Karpas-422 (cell line): ENCODE measurements around the gene ZC2HC1B. TPM values are rescaled to one million over a fixed set of nuclear protein-coding genes. Genes with fewer than 3 reads are reported as not detected.

Experiments used
- DNase-seq: peaks from one replicate; pipeline ENCODE4 v3.0.0-alpha.2; 2015
- H2AFZ ChIP-seq: fragments of 200-600 bp; sonication (generic); 2 replicates; pipeline ENCODE4 v1.6.1; 2014; ENCODE audit warnings: antibody characterized with exemption, low read length, mixed read lengths
- H3K27ac ChIP-seq: fragments of 200-600 bp; sonication (generic); 2 replicates; pipeline ENCODE4 v1.5.1; 2014; ENCODE audit warnings: mild to moderate bottlenecking, low read length, moderate library complexity
- H3K27me3 ChIP-seq: fragments of 200-600 bp; sonication (generic); 2 replicates; pipeline ENCODE4 v1.6.1; 2014; ENCODE audit warnings: low read length, mixed read lengths
- H3K36me3 ChIP-seq: fragments of 200-600 bp; sonication (generic); 2 replicates; pipeline ENCODE4 v1.6.1; 2014; ENCODE audit warnings: low read length, mixed read lengths; ENCODE audit not compliant: insufficient read depth
- H3K4me1 ChIP-seq: fragments of 200-600 bp; sonication (generic); 2 replicates; pipeline ENCODE4 v1.6.1; 2014; ENCODE audit warnings: mild to moderate bottlenecking, low read length, mixed read lengths
- H3K4me2 ChIP-seq: fragments of 200-600 bp; sonication (generic); 2 replicates; pipeline ENCODE4 v1.6.1; 2014; ENCODE audit warnings: low read length, low read depth, mild to moderate bottlenecking; ENCODE audit not compliant: poor library complexity, severe bottlenecking
- H3K4me3 ChIP-seq: fragments of 200-600 bp; sonication (generic); 2 replicates; pipeline ENCODE4 v1.5.1; 2014; ENCODE audit warnings: mild to moderate bottlenecking, antibody characterized with exemption, low read length, mixed read lengths
- H3K79me2 ChIP-seq: fragments of 200-600 bp; sonication (generic); 2 replicates; pipeline ENCODE4 v1.6.1; 2014; ENCODE audit warnings: mild to moderate bottlenecking, low read length, mixed read lengths
- H3K9ac ChIP-seq: fragments of 200-600 bp; sonication (generic); 2 replicates; pipeline ENCODE4 v1.6.0; 2014; ENCODE audit warnings: low read length
- H3K9me2 ChIP-seq: fragments of 200-600 bp; sonication (generic), shearing (Covaris generic); replicated peaks from 2 replicates; pipeline ENCODE4 v1.6.0; 2014; ENCODE audit warnings: mild to moderate bottlenecking, low read length, moderate library complexity; ENCODE audit not compliant: insufficient read depth
- H3K9me3 ChIP-seq: fragments of 300-700, 200-600 bp; sonication (generic); 2 replicates; pipeline ENCODE4 v1.6.1; 2014; ENCODE audit warnings: low read length, mixed read lengths
- H4K20me1 ChIP-seq: fragments of 200-600 bp; sonication (generic); 2 replicates; pipeline ENCODE4 v1.6.1; 2014; ENCODE audit warnings: mild to moderate bottlenecking, antibody characterized with exemption, low read length, low read depth; ENCODE audit not compliant: insufficient read depth
- total RNA-seq: library from RNA; depleted of rRNA; stranded (reverse); fragments of >200 nt; shearing (Covaris generic); gene quantifications from 2 replicates; pipeline ENCODE4 v1.2.3, GENCODE V29; 2014; ENCODE audit warnings: low replicate concordance

Gene ZC2HC1B
- total RNA-seq, 1 experiment from 2014 or later: not detected

GRCh38 chr6:143939364-143939763 lies 75.1 kb downstream of the ZC2HC1B start:
- Histone ChIP-seq H3K4me1 (no peaks in the 10 kb centered on the region), H3K36me3 (no peaks in the 10 kb centered on the region), H3K4me3 (no peak overlapping the region), H3K9me3 (no peaks in the 10 kb centered on the region), H2AFZ (no peak overlapping the region), H3K9me2 (no peaks in the 10 kb centered on the region), H4K20me1 (no peaks in the 10 kb centered on the region), H3K27ac (no peak overlapping the region), H3K4me2 (no peak overlapping the region), H3K27me3 (no peaks in the 10 kb centered on the region), H3K9ac (no peak overlapping the region), H3K79me2 (no peaks in the 10 kb centered on the region)
- DNase-seq: no peak

DNA sequence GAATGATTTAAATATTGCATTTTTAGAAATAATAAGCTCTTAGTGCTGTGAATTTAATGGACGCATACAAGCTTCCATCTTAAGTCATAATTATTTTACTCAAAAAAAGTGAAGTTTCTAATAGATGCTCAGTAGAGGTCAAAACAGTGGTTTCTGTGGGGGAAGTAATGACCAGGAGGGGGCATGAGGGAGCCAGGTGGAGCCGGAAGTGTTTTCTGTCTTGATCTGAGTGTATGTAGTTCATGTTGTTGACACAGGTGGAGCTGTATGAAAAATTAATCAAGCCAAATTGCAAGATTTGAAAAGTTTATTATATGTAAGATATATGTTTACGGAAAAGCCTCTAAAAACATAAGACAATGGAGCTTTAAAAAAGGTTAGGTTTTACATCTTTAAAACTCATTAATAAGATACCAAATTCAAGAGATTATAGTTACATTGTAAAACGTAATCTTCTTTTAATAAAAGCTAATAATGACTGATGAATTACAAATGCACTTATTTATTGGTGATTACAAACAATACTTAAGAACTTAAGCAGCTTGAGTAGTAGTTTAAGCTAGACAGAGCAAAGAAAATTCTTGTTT lies 75.8 kb downstream of the ZC2HC1B start:
- Histone ChIP-seq H3K4me3 (no peak overlapping the region), H3K4me1 (no peaks in the 10 kb centered on the region), H3K27me3 (no peaks in the 10 kb centered on the region), H3K79me2 (no peaks in the 10 kb centered on the region), H2AFZ (no peak overlapping the region), H3K27ac (no peak overlapping the region), H3K9me3 (no peaks in the 10 kb centered on the region), H4K20me1 (no peaks in the 10 kb centered on the region), H3K36me3 (no peaks in the 10 kb centered on the region), H3K9ac (no peak overlapping the region), H3K4me2 (no peak overlapping the region), H3K9me2 (no peaks in the 10 kb centered on the region)
- DNase-seq: peak; percentile 86

GRCh38 chr6:143941852-143942627 lies 77.8 kb downstream of the ZC2HC1B start:
- Histone ChIP-seq H3K9me2 (no peaks in the 10 kb centered on the region), H3K4me3 (no peak overlapping the region), H3K9ac (no peak overlapping the region), H3K27ac (no peak overlapping the region), H3K4me1 (no peaks in the 10 kb centered on the region), H3K79me2 (no peaks in the 10 kb centered on the region), H2AFZ (peak overlapping the region; percentile 72; the same call in 1 of the 2 replicates), H3K27me3 (no peaks in the 10 kb centered on the region), H3K9me3 (no peaks in the 10 kb centered on the region), H3K36me3 (no peaks in the 10 kb centered on the region), H3K4me2 (no peak overlapping the region), H4K20me1 (no peaks in the 10 kb centered on the region)
- DNase-seq: peak; percentile 91

DNA sequence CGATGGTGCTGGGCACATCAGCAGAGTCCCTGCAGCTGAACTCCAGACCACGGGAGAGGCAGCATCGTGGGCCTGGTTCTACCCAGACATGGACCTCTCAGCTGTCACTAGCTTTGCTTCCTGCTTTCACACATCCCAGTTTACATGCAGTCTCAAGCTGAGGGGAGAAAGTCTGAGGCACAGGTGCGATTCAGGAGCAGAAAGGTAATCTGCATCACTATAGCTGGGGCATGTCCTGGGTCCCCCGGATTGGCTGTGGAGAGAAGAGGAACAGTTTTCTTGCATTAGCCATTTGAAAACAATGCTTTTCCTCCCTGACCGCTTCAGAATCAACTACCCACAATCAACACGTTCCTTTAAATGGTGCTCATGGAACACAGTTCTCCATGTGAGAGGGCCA lies 83.9 kb downstream of the ZC2HC1B start:
- no peaks in the 10 kb centered on the region for H3K27me3 ChIP-seq
- no peak overlapping the region for H3K4me2 ChIP-seq
- H2AFZ ChIP-seq: no peak overlapping the region
- no peaks in the 10 kb centered on the region for H3K4me1 ChIP-seq
- H3K9me2 ChIP-seq: no peaks in the 10 kb centered on the region
- no peaks in the 10 kb centered on the region for H4K20me1 ChIP-seq
- H3K9ac ChIP-seq: no peak overlapping the region
- H3K36me3 ChIP-seq: no peaks in the 10 kb centered on the region
- H3K27ac ChIP-seq: no peak overlapping the region
- H3K9me3 ChIP-seq: no peaks in the 10 kb centered on the region
- no peak overlapping the region for H3K4me3 ChIP-seq
- H3K79me2 ChIP-seq: no peaks in the 10 kb centered on the region
- DNase-seq: no peak

GRCh38 chr6:143949535-143949934 lies 85.3 kb downstream of the ZC2HC1B start:
- H3K79me2 ChIP-seq: no peaks in the 10 kb centered on the region
- no peaks in the 10 kb centered on the region for H4K20me1 ChIP-seq
- H3K36me3 ChIP-seq: no peaks in the 10 kb centered on the region
- no peak overlapping the region for H3K9ac ChIP-seq
- H3K27me3 ChIP-seq: no peaks in the 10 kb centered on the region
- H3K9me3 ChIP-seq: no peaks in the 10 kb centered on the region
- no peak overlapping the region for H3K4me3 ChIP-seq
- no peak overlapping the region for H2AFZ ChIP-seq
- H3K4me2 ChIP-seq: no peak overlapping the region
- H3K4me1 ChIP-seq: no peaks in the 10 kb centered on the region
- no peak overlapping the region for H3K27ac ChIP-seq
- DNase-seq: no peak
- no peaks in the 10 kb centered on the region for H3K9me2 ChIP-seq

DNA sequence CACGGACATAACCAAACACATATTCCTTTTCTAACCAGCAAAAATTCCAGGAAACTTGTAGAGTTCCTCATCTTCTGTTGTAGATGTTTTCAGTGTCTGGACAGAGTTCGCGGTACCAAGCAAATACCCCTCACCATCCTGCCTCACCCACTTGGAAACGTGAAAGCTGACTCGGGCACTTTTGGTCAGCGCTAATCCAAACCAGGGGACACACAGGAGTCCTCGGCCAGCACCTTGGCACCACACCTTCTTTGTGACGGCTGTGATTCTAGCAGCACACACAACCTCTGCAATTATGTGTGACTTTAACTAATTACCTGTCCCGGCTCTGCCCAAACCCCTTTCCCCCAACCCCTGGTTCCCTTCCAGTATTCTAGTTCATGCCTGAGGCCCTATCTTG lies 85.7 kb downstream of the ZC2HC1B start:
- H3K9me2 ChIP-seq: no peaks in the 10 kb centered on the region
- H4K20me1 ChIP-seq: no peaks in the 10 kb centered on the region
- DNase-seq: no peak
- no peaks in the 10 kb centered on the region for H3K4me1 ChIP-seq
- H2AFZ ChIP-seq: no peak overlapping the region
- no peaks in the 10 kb centered on the region for H3K79me2 ChIP-seq
- no peak overlapping the region for H3K4me3 ChIP-seq
- H3K4me2 ChIP-seq: no peak overlapping the region
- no peaks in the 10 kb centered on the region for H3K9me3 ChIP-seq
- no peak overlapping the region for H3K9ac ChIP-seq
- no peaks in the 10 kb centered on the region for H3K27me3 ChIP-seq
- H3K27ac ChIP-seq: no peak overlapping the region
- no peaks in the 10 kb centered on the region for H3K36me3 ChIP-seq

DNA sequence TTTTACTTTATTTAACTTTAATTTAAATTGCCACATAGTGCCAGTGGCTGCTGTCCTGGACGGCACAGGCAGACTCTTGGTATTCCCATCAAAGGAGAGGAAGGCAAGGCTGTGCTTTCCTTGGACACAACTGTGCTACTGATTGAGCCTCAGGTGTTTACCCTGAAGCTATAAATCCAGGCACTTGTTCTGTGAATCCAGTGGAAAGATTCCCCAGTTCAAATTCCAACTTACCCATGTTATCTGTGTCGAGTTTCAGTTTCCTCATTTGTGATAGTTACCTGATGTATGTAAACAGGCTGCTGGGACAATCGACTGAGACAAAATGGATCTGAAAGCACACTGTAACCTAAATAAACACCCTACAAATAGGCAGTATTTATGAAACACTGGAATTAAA lies 86.6 kb downstream of the ZC2HC1B start:
- no peaks in the 10 kb centered on the region for H4K20me1 ChIP-seq
- H3K4me1 ChIP-seq: no peaks in the 10 kb centered on the region
- no peak overlapping the region for H3K4me3 ChIP-seq
- H3K36me3 ChIP-seq: no peaks in the 10 kb centered on the region
- no peak overlapping the region for H3K27ac ChIP-seq
- no peak overlapping the region for H2AFZ ChIP-seq
- H3K4me2 ChIP-seq: no peak overlapping the region
- H3K79me2 ChIP-seq: no peaks in the 10 kb centered on the region
- H3K9me2 ChIP-seq: no peaks in the 10 kb centered on the region
- no peaks in the 10 kb centered on the region for H3K9me3 ChIP-seq
- H3K27me3 ChIP-seq: no peaks in the 10 kb centered on the region
- no peak overlapping the region for H3K9ac ChIP-seq
- no peak for DNase-seq

GRCh38 chr6:143952060-143952778 lies 87.9 kb downstream of the ZC2HC1B start:
- H3K9me2 ChIP-seq: no peaks in the 10 kb centered on the region
- no peak overlapping the region for H3K27ac ChIP-seq
- no peak overlapping the region for H3K4me3 ChIP-seq
- no peak for DNase-seq
- no peaks in the 10 kb centered on the region for H3K4me1 ChIP-seq
- no peaks in the 10 kb centered on the region for H3K27me3 ChIP-seq
- H3K36me3 ChIP-seq: no peaks in the 10 kb centered on the region
- no peak overlapping the region for H2AFZ ChIP-seq
- H3K9ac ChIP-seq: no peak overlapping the region
- no peak overlapping the region for H3K4me2 ChIP-seq
- H3K79me2 ChIP-seq: no peaks in the 10 kb centered on the region
- no peaks in the 10 kb centered on the region for H4K20me1 ChIP-seq
- no peaks in the 10 kb centered on the region for H3K9me3 ChIP-seq
